Ectodermal cell (in vitro differentiated cells): Measurements from ENCODE around the gene CORO2A.
"Not testable (repeated sequence)": the region's sequence is repeated elsewhere in the genome, so short reads cannot be mapped to it uniquely, and the experiment has no call there.

Experiments
- H3K27ac ChIP-seq: 2 replicates; pipeline ENCODE4 v1.7.0; 2013; ENCODE audit warnings: mild to moderate bottlenecking, low read depth, low read length; ENCODE audit not compliant: insufficient read depth, poor library complexity, severe bottlenecking
- H3K27me3 ChIP-seq: 2 replicates; pipeline ENCODE4 v1.7.0; 2013; ENCODE audit warnings: mild to moderate bottlenecking, low read length; ENCODE audit not compliant: insufficient read depth, control insufficient read depth, poor library complexity, severe bottlenecking
- H3K36me3 ChIP-seq: one replicate; pipeline ENCODE4 v1.7.0; 2013; ENCODE audit warnings: low read length; ENCODE audit not compliant: control insufficient read depth, insufficient read depth
- H3K4me1 ChIP-seq: one replicate; pipeline ENCODE4 v1.7.0; 2013; ENCODE audit warnings: low read length; ENCODE audit not compliant: control insufficient read depth, insufficient read depth
- H3K4me3 ChIP-seq: 2 replicates; pipeline ENCODE4 v1.7.0; 2013; ENCODE audit warnings: low read depth, low read length, control low read depth; ENCODE audit not compliant: insufficient read depth
- H3K9me3 ChIP-seq: 2 replicates; pipeline ENCODE4 v1.7.0; 2013; ENCODE audit warnings: mild to moderate bottlenecking, low read length, moderate library complexity; ENCODE audit not compliant: control insufficient read depth
- WGBS, 2 experiments: methylation state at CpG; one replicate each; pipeline ENCODE4 v1.1.7; 2013; ENCODE audit warnings: missing lambda C conversion rate in 2 of 2; 5-methylcytosine and 5-hydroxymethylcytosine counted together

Gene CORO2A

DNA sequence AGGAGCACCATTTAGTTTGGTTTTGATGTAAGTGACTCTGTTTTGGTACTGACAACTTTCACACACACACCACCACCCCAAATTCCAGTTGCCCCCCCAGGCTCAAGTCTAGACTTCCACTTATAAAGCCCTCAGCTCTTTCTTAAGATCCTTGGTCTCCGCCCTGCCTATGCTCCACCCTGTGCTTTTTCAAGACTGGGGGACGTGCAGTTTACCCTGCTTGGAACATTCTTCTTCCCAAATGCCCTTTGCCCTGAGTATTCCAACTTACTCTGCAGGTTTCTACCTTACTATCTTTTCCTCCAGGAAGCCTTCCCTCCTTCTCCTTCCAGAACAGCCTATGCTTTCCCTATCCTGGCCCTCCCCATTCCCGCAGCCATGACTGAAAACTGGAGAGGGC lies 72.0 kb downstream of the CORO2A start:
- 85 to 95% methylated on average over 3 of the region's 3 CpGs for WGBS, 2 experiments
- Histone ChIP-seq H3K4me3 (no peak overlapping the region), H3K27ac (no peak overlapping the region), H3K27me3 (peaks cover 14% of the 10 kb centered on the region), H3K4me1 (no peaks in the 10 kb centered on the region), H3K36me3 (no peaks in the 10 kb centered on the region), H3K9me3 (no peaks in the 10 kb centered on the region)

DNA sequence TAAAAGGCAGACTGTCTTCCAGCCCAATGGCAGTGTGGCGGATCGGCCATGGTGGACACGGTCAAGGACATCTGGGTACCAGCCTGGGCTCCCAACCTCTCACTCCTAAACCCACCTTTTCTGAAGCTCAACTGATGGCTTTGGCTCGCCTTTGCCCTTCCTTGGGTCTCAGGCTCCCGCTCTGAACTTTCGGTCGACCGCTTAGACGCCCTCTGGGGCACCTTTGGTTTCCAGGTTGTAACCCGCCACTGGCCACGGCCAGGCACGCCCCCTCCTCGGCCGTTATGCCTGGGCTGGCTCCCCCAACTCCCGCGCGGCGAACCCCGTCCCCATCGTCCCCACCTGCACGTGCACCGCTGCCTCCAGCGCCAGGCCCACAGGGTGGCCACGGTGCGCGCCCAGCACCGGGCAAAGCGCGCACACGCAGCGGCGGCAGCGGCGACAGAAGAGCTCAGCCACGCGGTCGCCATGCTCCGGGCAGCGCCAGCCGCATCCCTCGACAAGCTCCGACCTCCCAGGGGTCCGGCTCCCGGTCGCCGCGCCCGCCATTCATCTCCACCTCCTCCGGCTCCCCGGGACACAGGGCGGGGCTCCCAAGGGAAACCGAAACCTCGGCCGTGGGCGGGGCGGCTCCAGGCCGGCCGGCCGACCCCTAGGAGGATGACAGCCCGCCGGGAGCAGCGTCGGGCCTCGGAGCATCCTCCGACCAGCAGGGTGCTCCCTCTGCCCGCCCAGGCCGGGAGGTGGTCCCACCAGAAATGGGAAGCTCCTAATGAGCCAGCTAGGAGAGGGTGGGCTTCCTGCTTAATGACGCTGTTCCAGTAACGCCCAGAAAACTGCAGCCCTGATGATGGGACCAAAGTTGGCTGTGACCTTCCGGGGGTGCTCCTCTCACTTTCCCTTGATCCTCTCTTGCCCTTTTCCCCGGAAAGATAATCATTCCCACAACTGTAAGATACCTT lies 73.5 kb downstream of the CORO2A start, which contains the start of gene TRIM14:
Gene TRIM14, minus strand, starts transcription at position 583 of the 962 bp plus-strand sequence. Its CDS starts 34 bp downstream, at position 549.
- Histone ChIP-seq H3K4me1 (no peaks in the 10 kb centered on the region), H3K9me3 (no peaks in the 10 kb centered on the region), H3K27me3 (peaks cover 14% of the 10 kb centered on the region), H3K4me3 (peak within 1 kb of the TSS; percentile 39), H3K27ac (no peak within 1 kb of the TSS), H3K36me3 (no peaks in the 10 kb centered on the region)
- 6 to 7% methylated on average over 71 of the region's 71 CpGs for WGBS, 2 experiments

- Histone ChIP-seq H3K27ac (no peak overlapping the region), H3K4me1 (no peaks in the 10 kb centered on the region), H3K27me3 (peaks cover 14% of the 10 kb centered on the region), H3K9me3 (no peaks in the 10 kb centered on the region), H3K4me3 (no peak overlapping the region), H3K36me3 (no peaks in the 10 kb centered on the region)
- WGBS, 2 experiments = 61% methylated on average over 5 of the region's 5 CpGs
Measured at GRCh38 chr9:98117984-98118639, 74.3 kb downstream of the CORO2A start.

DNA sequence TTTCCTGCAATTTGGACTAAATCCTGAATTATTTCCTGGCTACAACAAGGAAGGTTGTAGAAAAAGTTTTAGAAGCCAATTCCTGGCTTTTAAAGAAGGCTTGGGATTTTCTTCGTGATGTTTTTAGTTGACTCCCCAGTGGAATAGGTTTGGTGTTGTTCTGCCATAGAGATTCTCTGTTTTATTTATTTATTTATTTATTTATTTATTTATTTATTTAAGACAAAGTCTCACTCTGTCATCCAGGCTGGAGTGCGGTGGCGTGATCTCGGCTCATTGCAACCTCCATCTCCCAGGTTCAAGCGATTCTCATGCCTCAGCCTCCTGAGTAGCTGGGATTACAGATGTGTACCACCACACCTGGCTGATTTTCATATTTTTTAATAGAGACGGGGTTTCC lies 75.3 kb downstream of the CORO2A start:
- H3K27ac ChIP-seq, H3K4me3 ChIP-seq, H3K36me3 ChIP-seq, H3K4me1 ChIP-seq, H3K9me3 ChIP-seq: not testable (repeated sequence)
- H3K27me3 ChIP-seq = peaks cover 14% of the 10 kb centered on the region
- WGBS, 2 experiments = 92 to 96% methylated on average over 6 of the region's 6 CpGs

DNA sequence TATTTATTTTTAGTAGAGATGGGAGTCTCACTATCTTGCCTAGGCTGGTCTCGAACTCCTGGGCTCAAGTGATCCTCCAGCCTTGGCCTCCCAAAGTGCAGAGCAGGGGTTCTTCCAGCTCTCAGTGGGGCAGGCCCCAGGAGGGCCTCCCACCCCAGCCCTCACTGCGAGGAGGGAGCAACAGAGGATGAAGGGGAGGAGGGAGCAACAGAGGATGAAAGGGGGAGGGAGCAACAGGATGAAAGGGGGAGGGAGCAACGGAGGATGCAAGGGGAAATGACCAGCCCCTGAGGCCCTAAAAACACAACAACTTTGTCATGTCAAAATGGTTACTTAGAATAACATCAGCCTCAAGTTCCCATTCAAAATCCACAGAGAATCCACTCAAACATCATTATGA lies 83.4 kb downstream of the CORO2A start:
- Histone ChIP-seq H3K4me1 (no peaks in the 10 kb centered on the region), H3K27ac (no peak overlapping the region), H3K4me3 (no peak overlapping the region), H3K36me3 (no peaks in the 10 kb centered on the region), H3K9me3 (peaks cover 4% of the 10 kb centered on the region), H3K27me3 (no peaks in the 10 kb centered on the region)
- whole genome bisulfite sequencing, 2 experiments = 62 to 68% methylated on average over 2 to 3 of the region's 3 CpGs

DNA sequence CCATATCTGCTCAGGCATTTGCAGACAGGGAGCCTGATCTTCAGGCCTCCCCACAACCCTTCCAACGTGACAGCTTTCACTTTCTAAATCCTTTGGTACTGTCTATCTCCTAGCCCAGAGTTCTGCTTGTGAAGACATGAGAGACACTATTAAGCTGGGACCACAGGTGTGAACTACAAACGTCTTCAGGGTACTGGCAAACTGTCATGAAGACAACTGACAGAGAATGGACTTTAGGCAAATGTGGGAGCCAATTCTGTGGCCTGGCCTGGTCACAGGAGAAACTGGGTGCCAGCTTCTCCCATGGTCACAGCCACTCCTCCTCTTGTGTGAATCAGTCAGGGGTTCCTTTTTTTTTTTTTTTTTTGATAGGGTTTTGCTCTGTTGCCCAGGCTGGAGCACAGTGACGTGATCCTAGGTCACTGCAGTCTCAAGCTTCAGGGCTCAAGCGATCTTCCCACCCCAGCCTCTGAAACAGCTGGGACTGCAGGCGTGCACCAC lies 83.9 kb downstream of the CORO2A start:
- Histone ChIP-seq H3K36me3 (no peaks in the 10 kb centered on the region), H3K27me3 (no peaks in the 10 kb centered on the region), H3K9me3 (peaks cover 4% of the 10 kb centered on the region), H3K4me3 (no peak overlapping the region), H3K4me1 (no peaks in the 10 kb centered on the region), H3K27ac (no peak overlapping the region)
- WGBS, 2 experiments = 88 to 90% methylated on average over 4 to 5 of the region's 5 CpGs

DNA sequence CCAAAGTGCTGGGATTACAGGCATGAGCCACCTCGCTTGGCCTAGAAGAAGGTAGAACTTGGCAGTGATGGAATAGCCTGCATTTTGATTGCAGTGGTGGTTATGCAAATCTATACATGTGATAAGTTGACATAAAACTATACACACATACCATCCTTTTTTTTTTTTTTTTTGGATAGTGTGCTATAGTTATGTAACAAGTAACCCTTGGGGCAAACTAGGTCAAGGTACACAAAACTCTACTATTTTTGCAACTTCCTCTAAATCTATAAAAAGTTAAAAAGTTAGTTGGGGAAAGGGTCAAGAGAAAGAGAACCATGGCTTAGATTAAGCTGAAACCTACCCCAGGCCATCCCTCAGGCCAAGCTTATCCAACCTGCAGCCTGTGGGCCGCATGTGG lies 84.5 kb downstream of the CORO2A start:
- Histone ChIP-seq H3K4me1 (no peaks in the 10 kb centered on the region), H3K27ac (no peak overlapping the region), H3K36me3 (no peaks in the 10 kb centered on the region), H3K27me3 (no peaks in the 10 kb centered on the region), H3K4me3 (no peak overlapping the region), H3K9me3 (peaks cover 4% of the 10 kb centered on the region)
- 89 to 95% methylated on average over 2 of the region's 2 CpGs for WGBS, 2 experiments

GRCh38 chr9:98105006-98105405 lies 87.4 kb downstream of the CORO2A start:
- no peak overlapping the region for H3K4me3 ChIP-seq
- no peak overlapping the region for H3K27ac ChIP-seq

GRCh38 chr9:98104445-98104881 lies 88.0 kb downstream of the CORO2A start:
- H3K27ac ChIP-seq = no peak overlapping the region
- H3K9me3 ChIP-seq = peaks cover 4% of the 10 kb centered on the region
- no peak overlapping the region for H3K4me3 ChIP-seq
- no peaks in the 10 kb centered on the region for H3K36me3 ChIP-seq
- no peaks in the 10 kb centered on the region for H3K4me1 ChIP-seq
- no peaks in the 10 kb centered on the region for H3K27me3 ChIP-seq
- 88 to 91% methylated on average over 3 of the region's 3 CpGs for WGBS, 2 experiments

More at GRCh38 chr9:98105006-98105405, 87.4 kb downstream of the CORO2A start:
- Histone ChIP-seq H3K27me3 (no peaks in the 10 kb centered on the region), H3K9me3 (peaks cover 4% of the 10 kb centered on the region), H3K4me1 (no peaks in the 10 kb centered on the region), H3K36me3 (no peaks in the 10 kb centered on the region)
- 92 to 93% methylated on average over 7 of the region's 7 CpGs for WGBS, 2 experiments

DNA sequence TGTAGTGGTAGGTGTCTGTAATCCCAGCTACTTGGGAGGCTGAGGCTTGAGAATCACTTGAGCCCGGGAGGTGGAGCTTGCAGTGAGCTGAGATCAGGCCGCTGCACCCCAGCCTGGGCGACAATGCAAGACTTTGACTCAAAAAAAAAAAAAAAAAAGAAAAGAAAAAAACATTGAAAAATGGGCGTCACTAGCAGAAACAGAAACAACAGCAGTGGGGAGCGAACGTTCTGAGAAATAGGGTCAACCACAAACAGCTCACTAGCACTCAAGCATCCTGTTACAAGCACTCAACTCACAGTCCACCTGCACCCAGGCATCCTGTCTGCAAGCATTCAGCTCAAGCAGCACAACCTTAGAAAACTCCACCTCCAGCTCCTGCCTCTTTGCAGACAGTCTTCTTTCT lies 90.6 kb downstream of the CORO2A start:
- Histone ChIP-seq H3K4me3 (no peak overlapping the region), H3K27me3 (no peaks in the 10 kb centered on the region), H3K9me3 (peaks cover 2% of the 10 kb centered on the region), H3K27ac (no peak overlapping the region), H3K36me3 (no peaks in the 10 kb centered on the region), H3K4me1 (no peaks in the 10 kb centered on the region)
- 47 to 50% methylated on average over 6 of the region's 6 CpGs for WGBS, 2 experiments
